ENCODE data around the gene PLPP3.

DNA sequence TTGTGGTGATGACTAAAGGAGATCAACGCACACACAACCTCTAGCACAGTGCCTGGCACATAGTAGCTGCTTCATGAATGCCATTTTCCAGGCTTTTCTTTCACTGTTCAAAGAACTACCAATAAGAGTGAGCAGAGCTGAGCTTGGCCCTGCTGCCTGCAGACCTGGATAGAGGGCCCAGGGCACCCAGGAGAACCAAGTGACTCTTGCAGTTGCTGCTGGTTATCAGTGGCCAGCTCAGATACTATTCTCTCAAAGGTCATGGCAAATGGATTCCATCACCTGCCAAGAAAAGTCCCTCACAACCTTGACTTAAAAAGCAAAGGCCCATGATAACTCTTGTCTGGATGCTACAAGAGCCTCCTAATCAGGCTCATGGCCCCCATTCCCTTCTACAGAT lies 41.7 kb downstream of the PLPP3 start:
- TF ChIP-seq, protein P1, sequence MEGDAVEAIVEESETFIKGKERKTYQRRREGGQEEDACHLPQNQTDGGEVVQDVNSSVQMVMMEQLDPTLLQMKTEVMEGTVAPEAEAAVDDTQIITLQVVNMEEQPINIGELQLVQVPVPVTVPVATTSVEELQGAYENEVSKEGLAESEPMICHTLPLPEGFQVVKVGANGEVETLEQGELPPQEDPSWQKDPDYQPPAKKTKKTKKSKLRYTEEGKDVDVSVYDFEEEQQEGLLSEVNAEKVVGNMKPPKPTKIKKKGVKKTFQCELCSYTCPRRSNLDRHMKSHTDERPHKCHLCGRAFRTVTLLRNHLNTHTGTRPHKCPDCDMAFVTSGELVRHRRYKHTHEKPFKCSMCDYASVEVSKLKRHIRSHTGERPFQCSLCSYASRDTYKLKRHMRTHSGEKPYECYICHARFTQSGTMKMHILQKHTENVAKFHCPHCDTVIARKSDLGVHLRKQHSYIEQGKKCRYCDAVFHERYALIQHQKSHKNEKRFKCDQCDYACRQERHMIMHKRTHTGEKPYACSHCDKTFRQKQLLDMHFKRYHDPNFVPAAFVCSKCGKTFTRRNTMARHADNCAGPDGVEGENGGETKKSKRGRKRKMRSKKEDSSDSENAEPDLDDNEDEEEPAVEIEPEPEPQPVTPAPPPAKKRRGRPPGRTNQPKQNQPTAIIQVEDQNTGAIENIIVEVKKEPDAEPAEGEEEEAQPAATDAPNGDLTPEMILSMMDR (IDR thresholded peaks at IDR 0.05) = no peak
- no peak for TF ChIP-seq POLR2A (IDR thresholded peaks at IDR 0.05)
